SK-N-SH (cell line): Measurements from ENCODE around the gene LTC4S. TPM values are rescaled to one million over a fixed set of nuclear protein-coding genes. Genes with fewer than 3 reads are reported as not detected.

Source experiments
- CTCF ChIA-PET: fragments of 300-600, 350-600 bp; formaldehyde crosslinking; extraction: SDS; loops from one replicate; lab custom pipeline; 2021; lab: Yijun Ruan, JAX
- POLR2A ChIA-PET: fragments of 350-600 bp; sonication (Branson Sonifier 250); formaldehyde crosslinking; extraction: SDS; loops from one replicate; lab custom pipeline; 2020; ENCODE audit warnings: antibody characterized with exemption, inconsistent platforms; lab: Yijun Ruan, JAX
- DNase-seq: peaks from one replicate; pipeline ENCODE4 v3.0.0; 2012
- H2AFZ ChIP-seq: fragments of 200-600 bp; sonication (generic); 2 replicates; pipeline ENCODE4 v1.8.1; 2016; ENCODE audit warnings: antibody characterized with exemption, mild to moderate bottlenecking, low read depth
- H3F3A ChIP-seq: fragments of 200-600 bp; sonication (generic); replicated peaks from 2 replicates; pipeline ENCODE3; 2016; ENCODE audit warnings: antibody characterized with exemption, mild to moderate bottlenecking; ENCODE audit not compliant: insufficient read depth
- H3K27ac ChIP-seq, 2 experiments: fragments of 200-500 bp in 1 of 2; fragments of 200-600 bp in 1 of 2; sonication (Bioruptor generic) in 1 of 2; sonication (generic), shearing (Covaris generic) in 1 of 2; 2 replicates each; pipeline versions ENCODE4 v1.5.1 to v1.6.1; 2014 to 2016; ENCODE audit warnings: low read depth in 2 of 2, inconsistent platforms in 1 of 2, low read length in 1 of 2, mild to moderate bottlenecking in 1 of 2, mixed read lengths in 1 of 2
- H3K27me3 ChIP-seq: fragments of 200-600 bp; sonication (generic), shearing (Covaris generic); 2 replicates; pipeline ENCODE4 v1.6.1; 2016; ENCODE audit warnings: mixed run types; ENCODE audit not compliant: insufficient read depth
- H3K36me3 ChIP-seq, 2 experiments: fragments of 200-500 bp in 1 of 2; fragments of 200-600 bp in 1 of 2; sonication (Bioruptor generic) in 1 of 2; sonication (generic) in 1 of 2; replicated peaks in 1 of 2; 2 replicates each; pipeline versions ENCODE3 to v1.5.1; 2014 to 2016; ENCODE audit warnings: low read length in 1 of 2, mild to moderate bottlenecking in 1 of 2; ENCODE audit not compliant: insufficient read depth in 2 of 2, control insufficient read depth in 1 of 2
- H3K4me1 ChIP-seq, 2 experiments: fragments of 200-500 bp in 1 of 2; fragments of 200-600 bp in 1 of 2; sonication (Bioruptor generic) in 1 of 2; sonication (generic), shearing (Covaris generic) in 1 of 2; 2 replicates each; pipeline versions ENCODE4 v1.5.1 to v1.6.1; 2014 to 2016; ENCODE audit warnings: low read depth in 1 of 2, low read length in 1 of 2, mixed run types in 1 of 2; ENCODE audit not compliant: insufficient read depth in 2 of 2, control insufficient read depth in 1 of 2
- H3K4me2 ChIP-seq: fragments of 200-600 bp; sonication (generic), shearing (Covaris generic); 2 replicates; pipeline ENCODE4 v1.6.1; 2017; ENCODE audit warnings: mixed run types
- H3K4me3 ChIP-seq, 2 experiments: fragments of 200-500 bp in 1 of 2; fragments of 200-600 bp in 1 of 2; sonication (Bioruptor generic) in 1 of 2; sonication (generic), shearing (Covaris generic) in 1 of 2; 2 replicates each; pipeline versions ENCODE4 v1.5.1 to v1.8.1; 2014 to 2016; ENCODE audit warnings: low read depth in 2 of 2, inconsistent platforms in 1 of 2, low read length in 1 of 2, mild to moderate bottlenecking in 1 of 2, mixed read lengths in 1 of 2, moderate library complexity in 1 of 2
- H3K79me2 ChIP-seq: fragments of 200-600 bp; sonication (generic); 2 replicates; pipeline ENCODE4 v1.8.1; 2017; ENCODE audit warnings: mild to moderate bottlenecking; ENCODE audit not compliant: insufficient read depth
- H3K9ac ChIP-seq: fragments of 200-600 bp; sonication (generic); 2 replicates; pipeline ENCODE4 v1.6.1; 2017; ENCODE audit warnings: mixed run types
- H3K9me2 ChIP-seq: fragments of 200-600 bp; sonication (generic); 2 replicates; pipeline ENCODE4 v1.6.1; 2017; ENCODE audit warnings: mixed run types
- H3K9me3 ChIP-seq: fragments of 200-600 bp; sonication (generic); 2 replicates; pipeline ENCODE4 v1.6.1; 2017; ENCODE audit warnings: mixed run types, mild to moderate bottlenecking, moderate library complexity
- H4K20me1 ChIP-seq: fragments of 200-600 bp; sonication (generic); 2 replicates; pipeline ENCODE4 v1.6.1; 2017; ENCODE audit warnings: mild to moderate bottlenecking, mixed run types; ENCODE audit not compliant: insufficient read depth
- CTCF ChIP-seq: fragments of 200-600 bp; sonication (generic); IDR thresholded peaks from 2 replicates; pipeline ENCODE4 v1.6.1; 2017; ENCODE audit warnings: antibody characterized with exemption, mild to moderate bottlenecking, moderate library complexity
- EP300 ChIP-seq, 2 experiments: IDR thresholded peaks; 2 replicates each; pipeline versions ENCODE4 v1.4.0 to v1.6.1; 2012; ENCODE audit warnings: borderline replicate concordance in 1 of 2, low read depth in 1 of 2, low read length in 1 of 2
- EZH2phosphoT487 ChIP-seq: fragments of 200-600 bp; sonication (generic); IDR thresholded peaks from 2 replicates; pipeline ENCODE4 v1.6.1; 2017; ENCODE audit warnings: low read depth, mixed run types, mild to moderate bottlenecking, antibody characterized with exemption, moderate library complexity, borderline replicate concordance
- FOSL2 ChIP-seq: IDR thresholded peaks from 2 replicates; pipeline ENCODE4 v1.4.0; 2012; ENCODE audit warnings: low read depth, mild to moderate bottlenecking, moderate library complexity, borderline replicate concordance
- GATA2 ChIP-seq: sonication (generic); formaldehyde crosslinking; IDR thresholded peaks from 2 replicates; pipeline ENCODE4 v1.5.0; 2020; ENCODE audit warnings: mild to moderate bottlenecking, missing genetic modification reagents
- JUND ChIP-seq: IDR thresholded peaks from 2 replicates; pipeline ENCODE4 v1.4.0; 2012
- MAX ChIP-seq: IDR thresholded peaks from 2 replicates; pipeline ENCODE4 v1.4.0; 2012; ENCODE audit warnings: low read depth
- MXI1 ChIP-seq: IDR thresholded peaks from 2 replicates; pipeline ENCODE4 v1.6.1; 2012; ENCODE audit warnings: mild to moderate bottlenecking, low read depth, low read length, improper control_type of control experiment
- NFIC ChIP-seq: IDR thresholded peaks from 2 replicates; pipeline ENCODE4 v1.4.0; 2012; ENCODE audit warnings: borderline replicate concordance
- NRF1 ChIP-seq: IDR thresholded peaks from 2 replicates; pipeline ENCODE4 v1.6.1; 2012; ENCODE audit warnings: low read depth, mild to moderate bottlenecking, low read length
- POLR2AphosphoS5 ChIP-seq: IDR thresholded peaks from 2 replicates; pipeline ENCODE4 v1.6.1; 2012; ENCODE audit warnings: low read depth, low read length
- RFX5 ChIP-seq: IDR thresholded peaks from 2 replicates; pipeline ENCODE4 v1.6.1; 2012; ENCODE audit warnings: mild to moderate bottlenecking, improper control_type of control experiment, low read length
- RXRA ChIP-seq: IDR thresholded peaks from 2 replicates; pipeline ENCODE4 v1.4.0; 2012; ENCODE audit warnings: low read depth, mild to moderate bottlenecking, borderline replicate concordance
- SMC3 ChIP-seq: IDR thresholded peaks from 2 replicates; pipeline ENCODE4 v1.6.1; 2012; ENCODE audit warnings: low read depth, low read length, improper control_type of control experiment
- USF2 ChIP-seq: fragments of 150-350 bp; IDR thresholded peaks from 2 replicates; pipeline ENCODE4 v1.6.1; 2017; ENCODE audit warnings: antibody characterized with exemption, low read length, low read depth, borderline replicate concordance
- YY1 ChIP-seq: IDR thresholded peaks from 2 replicates; pipeline ENCODE4 v1.4.0; 2012; ENCODE audit warnings: low read depth, mild to moderate bottlenecking
- ZBTB33 ChIP-seq: IDR thresholded peaks from 2 replicates; pipeline ENCODE4 v1.4.0; 2012; ENCODE audit warnings: low read depth, borderline replicate concordance
- WGBS: methylation state at CpG from one replicate; pipeline ENCODE4 v1.1.6; 2017; ENCODE audit warnings: low lambda C conversion rate; 5-methylcytosine and 5-hydroxymethylcytosine counted together
- polyA plus RNA-seq, 3 experiments: library from polyadenylated mRNA; depleted of rRNA; stranded (reverse); fragments of >200 nt; gene quantifications; 2 replicates each; pipeline ENCODE4 v1.2.3, GENCODE V29; 2012

The LTC4S gene
- polyA plus RNA-seq, 1 of the 3 experiments (the other 2 are of a cell fraction), result 0.43 TPM

- peaks cover 44 to 45% of the 10 kb centered on the region in 2 experiments for H3K36me3 ChIP-seq
Observed at GRCh38 chr5:179836225-179837019, 42.6 kb downstream of the LTC4S start.

GRCh38 chr5:179837076-179838011, 43.6 kb downstream of the LTC4S start:
- no peak overlapping the region for H3K9ac ChIP-seq
- H3K9me2 ChIP-seq, result no peaks in the 10 kb centered on the region
- peaks cover 25% of the 10 kb centered on the region for H4K20me1 ChIP-seq
- no peak overlapping the region for H2AFZ ChIP-seq
- peaks cover 43% of the 10 kb centered on the region for H3F3A ChIP-seq
- H3K36me3 ChIP-seq, result peaks cover 37 to 40% of the 10 kb centered on the region in 2 experiments
- CTCF ChIA-PET, result interaction anchor here (0.7 to 1.2 kb wide), 2 partner anchors 9 to 12 kb away, joined by 3 read pairs; no protein-coding TSS in a partner anchor
- no peaks in the 10 kb centered on the region for H3K27me3 ChIP-seq
- WGBS, result 86% methylated on average over 13 of the region's 15 CpGs
- H3K4me2 ChIP-seq, result no peak overlapping the region
- no peak overlapping the region for H3K4me3 ChIP-seq
- POLR2A ChIA-PET, result interaction anchor here (1.9 kb wide), 1 partner anchor 10 kb away, joined by 7 read pairs; no protein-coding TSS in a partner anchor
- peaks cover 2% of the 10 kb centered on the region; the same call in 1 of the 2 replicates for H3K79me2 ChIP-seq
- H3K9me3 ChIP-seq, result no peaks in the 10 kb centered on the region
- no peak for DNase-seq
- H3K27ac ChIP-seq, result peak overlapping the region in 1 of 2 experiments; percentile 39; a peak in 3 of 4 replicates
- no peaks in the 10 kb centered on the region; a peak in 1 of 4 replicates for H3K4me1 ChIP-seq
- no peak for TF ChIP-seq RXRA
- no peak for TF ChIP-seq CTCF
- TF ChIP-seq FOSL2, result no peak
- no peak for TF ChIP-seq EZH2phosphoT487
- no peak for TF ChIP-seq NRF1
- TF ChIP-seq MAX, result no peak
- no peak for TF ChIP-seq USF2
- no peak for TF ChIP-seq GATA2 (CRISPR knock-in tag)
- TF ChIP-seq NFIC, result no peak
- no peak for TF ChIP-seq RFX5
- TF ChIP-seq SMC3, result no peak
- TF ChIP-seq EP300 (IDR thresholded peaks at IDR 0.05; ENCODE audit: borderline replicate concordance in 1 of 2, low read depth in 1 of 2, low read length in 1 of 2), result no peak

More at GRCh38 chr5:179836225-179837019, 42.6 kb downstream of the LTC4S start:
- TF ChIP-seq NFIC (no peak), YY1 (no peak), POLR2AphosphoS5 (0 out of 2 replicates have a peak, but pooled peaks have one; percentile 15), JUND (no peak), ZBTB33 (no peak), MXI1 (no peak)
- H3F3A ChIP-seq, result peaks cover 44% of the 10 kb centered on the region
- H3K4me1 ChIP-seq, result no peaks in the 10 kb centered on the region; a peak in 1 of 4 replicates
- no peaks in the 10 kb centered on the region for H3K27me3 ChIP-seq
- no peak overlapping the region for H3K9ac ChIP-seq
- DNase-seq, result no peak
- H4K20me1 ChIP-seq, result peaks cover 31% of the 10 kb centered on the region
- H3K9me3 ChIP-seq, result no peaks in the 10 kb centered on the region
- no peak overlapping the region for H2AFZ ChIP-seq
- H3K27ac ChIP-seq, result peak overlapping the region in 1 of 2 experiments; percentile 39; a peak in 2 of 4 replicates
- ChIA-PET CTCF (interaction anchor here (0.7 kb wide), 1 partner anchor 10 kb away, joined by 3 read pairs; no protein-coding TSS in a partner anchor), POLR2A (interaction anchor here (1.9 kb wide), 1 partner anchor 11 kb away, joined by 7 read pairs; no protein-coding TSS in a partner anchor)
- H3K9me2 ChIP-seq, result no peaks in the 10 kb centered on the region
- H3K79me2 ChIP-seq, result peaks cover 4% of the 10 kb centered on the region; the same call in 1 of the 2 replicates
- 92% methylated on average over 14 of the region's 19 CpGs for WGBS
- H3K4me2 ChIP-seq, result no peak overlapping the region
- no peak overlapping the region for H3K4me3 ChIP-seq
